HCT116 (cell line): ENCODE data around the gene ANO6. TPM values are rescaled to one million over a fixed set of nuclear protein-coding genes. Genes with fewer than 3 reads are reported as not detected.

ENCODE experiments used
- ATAC-seq: fragments of 200-7000 bp; cut with Tn5 transposase; 2 replicates; pipeline ENCODE4 v1.9.1; 2020; ENCODE audit warnings: mild to moderate bottlenecking, moderate library complexity
- BruUV-seq: library from RNA; stranded (reverse); fragments of 400-500 nt; replicated peaks from 2 replicates; lab custom pipeline; 2021; lab: Mats Ljungman, UMichigan
- CTCF ChIA-PET: fragments of 300-600 bp; sonication (Branson Sonifier 250); formaldehyde crosslinking; loops from one replicate; lab custom pipeline; 2021; ENCODE audit warnings: antibody characterized with exemption; lab: Charles Lee
- POLR2A ChIA-PET: fragments of 300-600, 350-600 bp; sonication (Branson Sonifier 250); formaldehyde crosslinking; loops from one replicate; lab custom pipeline; 2021; ENCODE audit warnings: antibody characterized with exemption; lab: Charles Lee
- RAD21 ChIA-PET, 2 experiments: fragments of 300-600 bp; sonication (Branson Sonifier 250); formaldehyde crosslinking; loops; one replicate each; lab custom pipeline; 2023; ENCODE audit warnings: low total read pairs in 2 of 2; ENCODE audit not compliant: uncharacterized antibody in 2 of 2, unreplicated experiment in 2 of 2, low non-redundant PET in 1 of 2; lab: Charles Lee
- DNase-seq: peaks from one replicate; pipeline ENCODE4 v3.0.0-alpha.2; 2010; ENCODE audit warnings: low read depth, low spot score
- H2AFZ ChIP-seq: fragments of 200-600 bp; shearing (Covaris generic), sonication (generic); 2 replicates; pipeline ENCODE4 v1.6.1; 2017; ENCODE audit warnings: low read depth, mixed run types, mixed read lengths, antibody characterized with exemption, low read length; ENCODE audit not compliant: poor library complexity, severe bottlenecking
- H3K27ac ChIP-seq: 2 replicates; pipeline ENCODE4 v1.5.1; 2012; ENCODE audit warnings: low read depth, low read length
- H3K27me3 ChIP-seq: fragments of 200-600 bp; sonication (generic); 2 replicates; pipeline ENCODE4 v1.6.1; 2016; ENCODE audit warnings: mixed run types, low read length, mixed read lengths; ENCODE audit not compliant: insufficient read depth
- H3K36me3 ChIP-seq, 2 experiments: fragments of 200-500 bp in 1 of 2; fragments of 200-600 bp in 1 of 2; sonication (Bioruptor generic) in 1 of 2; sonication (generic) in 1 of 2; 2 replicates each; pipeline versions ENCODE4 v1.5.1 to v1.6.1; 2014 to 2016; ENCODE audit warnings: low read length in 2 of 2, inconsistent platforms in 1 of 2, mixed read lengths in 1 of 2, mixed run types in 1 of 2; ENCODE audit not compliant: insufficient read depth in 2 of 2, control insufficient read depth in 1 of 2
- H3K4me1 ChIP-seq, 2 experiments: fragments of 200-600 bp in 1 of 2; sonication (generic) in 1 of 2; 2 replicates each; pipeline versions ENCODE4 v1.5.1 to v1.6.1; 2012 to 2017; ENCODE audit warnings: low read length in 2 of 2, inconsistent platforms in 1 of 2, mild to moderate bottlenecking in 1 of 2, mixed read lengths in 1 of 2, mixed run types in 1 of 2, moderate library complexity in 1 of 2; ENCODE audit not compliant: insufficient read depth in 2 of 2, control insufficient read depth in 1 of 2
- H3K4me2 ChIP-seq: fragments of 200-600 bp; sonication (generic); 2 replicates; pipeline ENCODE4 v1.6.1; 2017; ENCODE audit warnings: mixed run types, low read length, mixed read lengths
- H3K4me3 ChIP-seq, 2 experiments: fragments of 200-600 bp in 1 of 2; sonication (generic) in 1 of 2; replicated peaks in 1 of 2; 2 replicates each; pipeline ENCODE4 v1.5.1; 2011 to 2016; ENCODE audit warnings: low read length in 2 of 2, control low read depth in 1 of 2, low read depth in 1 of 2, mild to moderate bottlenecking in 1 of 2, mixed read lengths in 1 of 2, mixed run types in 1 of 2
- H3K79me2 ChIP-seq: fragments of 200-600 bp; sonication (generic); 2 replicates; pipeline ENCODE4 v1.6.1; 2017; ENCODE audit warnings: mild to moderate bottlenecking, mixed run types, low read length, moderate library complexity, mixed read lengths; ENCODE audit not compliant: insufficient read depth
- H3K9ac ChIP-seq: fragments of 200-600 bp; sonication (generic); 2 replicates; pipeline ENCODE4 v1.6.1; 2016; ENCODE audit warnings: low read length, mixed read lengths
- H3K9me2 ChIP-seq: fragments of 200-600 bp; sonication (generic), shearing (Covaris generic); 2 replicates; pipeline ENCODE4 v1.6.1; 2017; ENCODE audit warnings: mixed run types, mild to moderate bottlenecking, moderate library complexity; ENCODE audit not compliant: insufficient read depth
- H3K9me3 ChIP-seq, 2 experiments: fragments of 200-500 bp in 1 of 2; fragments of 200-600 bp in 1 of 2; sonication (Bioruptor generic) in 1 of 2; sonication (generic) in 1 of 2; 2 replicates each; pipeline ENCODE4 v1.6.1; 2014 to 2017; ENCODE audit warnings: low read length in 2 of 2, mixed read lengths in 2 of 2, inconsistent platforms in 1 of 2, low read depth in 1 of 2, mild to moderate bottlenecking in 1 of 2, mixed run types in 1 of 2, moderate library complexity in 1 of 2; ENCODE audit not compliant: control insufficient read depth in 1 of 2, insufficient read depth in 1 of 2
- H4K20me1 ChIP-seq: fragments of 200-600 bp; sonication (generic), shearing (Covaris generic); 2 replicates; pipeline ENCODE4 v1.6.1; 2017; ENCODE audit warnings: mixed run types, mild to moderate bottlenecking, moderate library complexity; ENCODE audit not compliant: insufficient read depth
- CBX3 ChIP-seq: IDR thresholded peaks from 2 replicates; pipeline ENCODE4 v1.6.1; 2012; ENCODE audit warnings: low read depth
- CTCF ChIP-seq, 3 experiments: fragments of 200-600 bp in 1 of 3; sonication (generic) in 1 of 3; IDR thresholded peaks in 2 of 3; conservative IDR thresholded peaks in 1 of 3; 2 replicates each; pipeline ENCODE4 v1.5.1; 2012 to 2017; ENCODE audit warnings: low read depth in 2 of 3, low read length in 2 of 3, antibody characterized with exemption in 1 of 3, borderline replicate concordance in 1 of 3, control low read depth in 1 of 3, mild to moderate bottlenecking in 1 of 3, mixed read lengths in 1 of 3, mixed run types in 1 of 3, moderate library complexity in 1 of 3; ENCODE audit not compliant: insufficient read depth in 1 of 3
- EGR1 ChIP-seq: IDR thresholded peaks from 2 replicates; pipeline ENCODE4 v1.6.1; 2012; ENCODE audit warnings: low read depth
- ELF1 ChIP-seq: IDR thresholded peaks from 2 replicates; pipeline ENCODE4 v1.6.1; 2012; ENCODE audit warnings: low read depth, borderline replicate concordance
- JUND ChIP-seq: IDR thresholded peaks from 2 replicates; pipeline ENCODE4 v1.6.1; 2012
- POLR2A ChIP-seq: IDR thresholded peaks from 2 replicates; pipeline ENCODE4 v1.7.0; 2011; ENCODE audit warnings: borderline replicate concordance; ENCODE audit not compliant: insufficient read depth, insufficient read length; ENCODE audit errors: extremely low read depth
- POLR2AphosphoS5 ChIP-seq: IDR thresholded peaks from 2 replicates; pipeline ENCODE4 v1.6.1; 2011; ENCODE audit warnings: mild to moderate bottlenecking, low read depth, low read length, moderate library complexity
- RAD21 ChIP-seq: IDR thresholded peaks from 2 replicates; pipeline ENCODE4 v1.6.1; 2012; ENCODE audit warnings: low read depth, mild to moderate bottlenecking
- REST ChIP-seq: IDR thresholded peaks from 2 replicates; pipeline ENCODE4 v1.6.1; 2012; ENCODE audit warnings: low read depth
- SIN3A ChIP-seq: IDR thresholded peaks from 2 replicates; pipeline ENCODE4 v1.6.1; 2012; ENCODE audit warnings: low read depth
- SP1 ChIP-seq: IDR thresholded peaks from 2 replicates; pipeline ENCODE4 v1.6.1; 2012; ENCODE audit warnings: low read depth
- SRF ChIP-seq: IDR thresholded peaks from 2 replicates; pipeline ENCODE4 v1.6.1; 2012; ENCODE audit warnings: low read depth
- YY1 ChIP-seq: IDR thresholded peaks from 2 replicates; pipeline ENCODE4 v1.6.1; 2011; ENCODE audit warnings: low read length, low read depth, moderate library complexity, mild to moderate bottlenecking; ENCODE audit not compliant: insufficient replicate concordance; ENCODE audit errors: extremely low read depth
- ZFX ChIP-seq: fragments of 450-650 bp; IDR thresholded peaks from 2 replicates; pipeline ENCODE4 v1.6.1; 2017
- intact Hi-C: fragments of 100-400 bp; cut with micrococcal nuclease; formaldehyde crosslinking; loops from 2 replicates; pipeline ENCODE4 v1.10.0; 2022
- total RNA-seq: library from RNA; stranded (reverse); gene quantifications from one replicate; pipeline ENCODE4 v1.2.1, GENCODE V29; 2021; ENCODE audit not compliant: unreplicated experiment
- TF ChIP-seq, protein P1 (sequence below): IDR thresholded peaks from 2 replicates; pipeline ENCODE4 v1.6.1; 2012
- TF ChIP-seq, protein P2 (sequence below): IDR thresholded peaks from 2 replicates; pipeline ENCODE4 v1.6.1; 2012

Gene ANO6
- total RNA-seq, 1 experiment from 2014 or later = 36.7 TPM

DNA sequence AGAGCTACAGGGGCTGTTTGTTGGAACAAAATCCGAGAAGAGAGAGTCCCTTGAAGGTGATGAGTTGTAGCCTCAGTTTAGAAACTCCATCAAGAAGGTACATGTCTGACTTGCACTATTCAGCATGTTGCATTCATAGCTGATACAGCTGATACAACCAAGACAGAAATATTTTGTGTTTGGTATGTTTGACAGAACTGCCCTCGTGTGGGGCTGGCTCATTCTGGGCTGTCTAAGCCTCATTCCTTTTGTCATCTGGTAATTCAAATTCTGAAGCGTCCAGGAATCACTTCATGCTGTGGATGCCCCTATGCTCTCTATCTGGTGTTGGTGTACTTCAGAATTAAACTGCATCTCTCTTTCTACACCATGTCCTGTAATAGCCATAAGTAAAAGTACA lies 126.3 kb downstream of the ANO6 start:
- H4K20me1 ChIP-seq = no peaks in the 10 kb centered on the region
- CTCF ChIA-PET = no interaction called here
- H3K9me3 ChIP-seq = no peaks in the 10 kb centered on the region
- ATAC-seq = no peak
- POLR2A ChIA-PET = no interaction called here
- intact Hi-C loops = no loop called here
- peaks cover 5 to 18% of the 10 kb centered on the region in 2 experiments; a peak in 3 of 4 replicates for H3K4me1 ChIP-seq
- H3K4me2 ChIP-seq = 0 out of 2 replicates have a peak overlapping the region, but pooled peaks have one; percentile 44
- H3K9me2 ChIP-seq = no peaks in the 10 kb centered on the region
- no peak for DNase-seq
- H3K9ac ChIP-seq = no peak overlapping the region
- H3K4me3 ChIP-seq = no peak overlapping the region
- H3K27ac ChIP-seq = no peak overlapping the region
- BruUV-seq = no TSS peak
- no peaks in the 10 kb centered on the region for H3K36me3 ChIP-seq
- no peaks in the 10 kb centered on the region for H3K27me3 ChIP-seq
- no peaks in the 10 kb centered on the region for H3K79me2 ChIP-seq
- no peak overlapping the region for H2AFZ ChIP-seq
- RAD21 ChIA-PET = no interaction called here
- TF ChIP-seq ELF1 (no peak), SRF (no peak), JUND (no peak), REST (no peak), ZFX (no peak), POLR2AphosphoS5 (no peak), YY1 (no peak), CBX3 (no peak), SP1 (no peak), POLR2A (no peak), EGR1 (no peak), RAD21 (no peak), SIN3A (no peak), CTCF (IDR thresholded peaks at IDR 0.05 in 2 of 3, conservative IDR thresholded peaks at IDR 0.05 in 1 of 3; ENCODE audit: borderline replicate concordance in 1 of 3, insufficient read depth in 1 of 3, low read depth in 2 of 3, low read length in 2 of 3) (no peak)
- TF ChIP-seq, protein P1, sequence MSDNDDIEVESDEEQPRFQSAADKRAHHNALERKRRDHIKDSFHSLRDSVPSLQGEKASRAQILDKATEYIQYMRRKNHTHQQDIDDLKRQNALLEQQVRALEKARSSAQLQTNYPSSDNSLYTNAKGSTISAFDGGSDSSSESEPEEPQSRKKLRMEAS = no peak
- TF ChIP-seq, protein P2, sequence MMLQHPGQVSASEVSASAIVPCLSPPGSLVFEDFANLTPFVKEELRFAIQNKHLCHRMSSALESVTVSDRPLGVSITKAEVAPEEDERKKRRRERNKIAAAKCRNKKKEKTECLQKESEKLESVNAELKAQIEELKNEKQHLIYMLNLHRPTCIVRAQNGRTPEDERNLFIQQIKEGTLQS = no peak
